ENCODE data around the gene GDNF. TPM values are rescaled to one million over a fixed set of nuclear protein-coding genes. Genes with fewer than 3 reads are reported as not detected.

Gene GDNF
- total and polyA plus RNA-seq, 9 donors: 0.23 to 6.3 (median 3.6) TPM

GRCh38 chr5:37807621-37808301 is 32.1 kb downstream of the GDNF start:
- intact Hi-C loops (cut with DNase I): no loop called here
- H3K27ac ChIP-seq: no peak overlapping the region
- no peaks in the 10 kb centered on the region for H3K36me3 ChIP-seq
- no peaks in the 10 kb centered on the region for H3K9me3 ChIP-seq
- TF ChIP-seq CTCF (IDR thresholded peaks at IDR 0.05) (no peak), POLR2A (IDR thresholded peaks at IDR 0.05) (no peak)
- DNase-seq: no peak
- WGBS, 3 donors: 84 to 88% (median 84%) methylated on average over 7 of the region's 7 CpGs
- no peak overlapping the region for H3K4me3 ChIP-seq
- H3K4me1 ChIP-seq (ENCODE audit: insufficient read depth): no peaks in the 10 kb centered on the region
- no peaks in the 10 kb centered on the region for H3K27me3 ChIP-seq

GRCh38 chr5:37807015-37807414 is 32.8 kb downstream of the GDNF start:
- TF ChIP-seq EP300 (IDR thresholded peaks at IDR 0.05) (no peak), POLR2A (IDR thresholded peaks at IDR 0.05) (no peak), CTCF (IDR thresholded peaks at IDR 0.05) (no peak)
- Histone ChIP-seq H3K27ac (no peak overlapping the region), H3K4me1 (ENCODE audit: insufficient read depth) (no peaks in the 10 kb centered on the region), H3K9me3 (no peaks in the 10 kb centered on the region), H3K27me3 (no peaks in the 10 kb centered on the region), H3K4me3 (no peak overlapping the region), H3K36me3 (no peaks in the 10 kb centered on the region)
- 100% methylated on average over 2 of the region's 2 CpGs for WGBS, 3 donors
- intact Hi-C loops (cut with DNase I): no loop called here
- DNase-seq: no peak

GRCh38 chr5:37806476-37806875 is 33.4 kb downstream of the GDNF start:
- intact Hi-C loops (cut with DNase I): no loop called here
- Histone ChIP-seq H3K27me3 (no peaks in the 10 kb centered on the region), H3K36me3 (no peaks in the 10 kb centered on the region), H3K9me3 (no peaks in the 10 kb centered on the region), H3K4me1 (ENCODE audit: insufficient read depth) (no peaks in the 10 kb centered on the region), H3K4me3 (no peak overlapping the region), H3K27ac (no peak overlapping the region)
- no peak for DNase-seq
- WGBS, 3 donors: 75 to 91% (median 81%) methylated on average over 8 of the region's 8 CpGs
- TF ChIP-seq EP300 (IDR thresholded peaks at IDR 0.05) (no peak), CTCF (IDR thresholded peaks at IDR 0.05) (no peak), POLR2A (IDR thresholded peaks at IDR 0.05) (no peak)

- no peaks in the 10 kb centered on the region for H3K9me3 ChIP-seq
- no peak overlapping the region for H3K27ac ChIP-seq
- H3K27me3 ChIP-seq: no peaks in the 10 kb centered on the region
- intact Hi-C loops (cut with DNase I): no loop called here
- no peak for TF ChIP-seq CTCF (IDR thresholded peaks at IDR 0.05)
- TF ChIP-seq POLR2A (IDR thresholded peaks at IDR 0.05): no peak
- TF ChIP-seq EP300 (IDR thresholded peaks at IDR 0.05): no peak
- no peaks in the 10 kb centered on the region for H3K36me3 ChIP-seq
- H3K4me3 ChIP-seq: no peak overlapping the region
- H3K4me1 ChIP-seq (ENCODE audit: insufficient read depth): no peaks in the 10 kb centered on the region
- WGBS, 3 donors: 87 to 90% (median 88%) methylated on average over 12 of the region's 12 CpGs
- DNase-seq: no peak
These were observed 33.8 kb downstream of the GDNF start for GRCh38 chr5:37806016-37806415.

All from ovary (tissue), 9 donors.